NCI-H2081 treated with DMSO at 0.1 percent for 48 hours (cell line): ENCODE measurements around the gene SMARCC1.

Experiments
- DNase-seq: peaks from one replicate; lab custom pipeline; 2025; lab: John Stamatoyannopoulos, UW

SMARCC1 gene

GRCh38 chr3:47588053-47588452, 193.6 kb downstream of the SMARCC1 start:
- DNase-seq, result no peak

GRCh38 chr3:47586746-47587145, 194.9 kb downstream of the SMARCC1 start:
- DNase-seq, result no peak

- no peak for DNase-seq
These were observed 198.2 kb downstream of the SMARCC1 start for GRCh38 chr3:47583320-47584075.

GRCh38 chr3:47581835-47582234, 199.9 kb downstream of the SMARCC1 start:
- DNase-seq, result no peak

GRCh38 chr3:47581422-47581821, 200.3 kb downstream of the SMARCC1 start:
- no peak for DNase-seq

- no peak for DNase-seq
These were observed 201.2 kb downstream of the SMARCC1 start for GRCh38 chr3:47580481-47580880.

GRCh38 chr3:47579875-47580274, 201.8 kb downstream of the SMARCC1 start:
- no peak for DNase-seq

GRCh38 chr3:47578691-47579632, 202.7 kb downstream of the SMARCC1 start, which contains the start of gene CSPG5:
CSPG5 (minus strand) TSS chr3:47578865; CDS start chr3:47578693, 172 bp downstream.
- DNase-seq, result no peak

- DNase-seq, result no peak
These were observed 203.5 kb downstream of the SMARCC1 start for GRCh38 chr3:47578119-47578632.

GRCh38 chr3:47577583-47578118, 204.0 kb downstream of the SMARCC1 start:
- DNase-seq, result no peak

GRCh38 chr3:47573190-47574172, 208.2 kb downstream of the SMARCC1 start:
- no peak for DNase-seq

- no peak for DNase-seq
These were observed 210.1 kb downstream of the SMARCC1 start for GRCh38 chr3:47571391-47572175.

GRCh38 chr3:47568901-47569300, 212.8 kb downstream of the SMARCC1 start:
- no peak for DNase-seq

- no peak for DNase-seq
These were observed 214.5 kb downstream of the SMARCC1 start for GRCh38 chr3:47567149-47567548.

- DNase-seq, result no peak
These were observed 215.0 kb downstream of the SMARCC1 start for GRCh38 chr3:47566667-47567066.

- DNase-seq, result no peak
These were observed 215.8 kb downstream of the SMARCC1 start for GRCh38 chr3:47565734-47566550.

- DNase-seq, result no peak
These were observed 225.3 kb downstream of the SMARCC1 start for GRCh38 chr3:47556351-47556750.

GRCh38 chr3:47554335-47554734, 227.4 kb downstream of the SMARCC1 start:
- no peak for DNase-seq

- DNase-seq, result no peak
These were observed 228.3 kb downstream of the SMARCC1 start for GRCh38 chr3:47553407-47553806.
